HFFc6 (cell line): ENCODE results near the gene TMEM144. TPM values are rescaled to one million over a fixed set of nuclear protein-coding genes. Genes with fewer than 3 reads are reported as not detected.

Experiments used
- DNase-seq: peaks from one replicate; pipeline ENCODE4 v3.0.0-alpha.2; 2018
- H3K27ac Mint-ChIP-seq: 2 replicates; pipeline ENCODE4 v1.8.0; 2020; ENCODE audit warnings: mild to moderate bottlenecking, mixed read lengths
- H3K27me3 Mint-ChIP-seq: 2 replicates; pipeline ENCODE4 v1.8.0; 2021; ENCODE audit warnings: mild to moderate bottlenecking, moderate library complexity, mixed read lengths; ENCODE audit not compliant: insufficient read depth
- H3K36me3 Mint-ChIP-seq: 2 replicates; pipeline ENCODE4 v1.8.0; 2021; ENCODE audit warnings: low read depth, mixed read lengths
- H3K4me1 Mint-ChIP-seq: 2 replicates; pipeline ENCODE4 v1.8.0; 2020; ENCODE audit warnings: low read depth, mixed read lengths
- H3K4me3 Mint-ChIP-seq: 2 replicates; pipeline ENCODE4 v1.8.0; 2020; ENCODE audit warnings: mild to moderate bottlenecking, moderate library complexity, mixed read lengths
- H3K9me3 Mint-ChIP-seq: 2 replicates; pipeline ENCODE4 v1.8.0; 2020; ENCODE audit warnings: mild to moderate bottlenecking, mixed read lengths
- total RNA-seq, 6 experiments: library from RNA; stranded (reverse); fragmentation: NEBNext Ultra II Directional; extraction: Animal tissue kit (Norgen Biotek cat#: 25700); gene quantifications; 2 replicates in 1 of 6; 3 replicates in 5 of 6; pipeline ENCODE4 v1.2.3, GENCODE V29; 2021
- TF ChIP-seq, protein P1 (sequence below): fragments of 200-600 bp; sonication (generic); IDR thresholded peaks from 2 replicates; pipeline ENCODE4 v1.5.0; 2021; ENCODE audit warnings: antibody characterized with exemption, mild to moderate bottlenecking

The TMEM144 gene
- total RNA-seq, 6 experiments from 2014 or later, result 0.18 to 0.34 (median 0.29) TPM; not detected in 1

DNA sequence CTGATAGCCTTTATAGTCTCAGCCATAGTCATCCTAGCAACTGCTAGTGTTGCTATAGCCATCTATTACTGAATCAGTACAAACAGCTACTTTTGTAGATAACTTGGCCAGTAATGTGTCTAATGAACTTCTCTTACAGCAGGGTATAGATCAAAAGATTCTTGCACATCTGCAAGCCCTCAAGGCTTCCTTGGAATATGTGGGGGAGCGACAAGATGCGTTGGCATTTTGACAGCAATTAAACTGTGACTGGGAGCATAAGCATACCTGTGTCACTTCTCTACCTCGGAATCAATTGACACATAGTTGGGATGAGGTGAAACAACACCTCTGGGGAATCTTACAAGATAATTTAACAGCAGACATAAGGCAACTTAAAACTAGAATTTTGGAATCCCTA lies 87.6 kb downstream of the TMEM144 start:
- Mint-ChIP-seq H3K27me3 (no peaks in the 10 kb centered on the region), H3K27ac (no peak overlapping the region), H3K4me3 (no peak overlapping the region), H3K4me1 (peaks cover 14% of the 10 kb centered on the region), H3K9me3 (no peaks in the 10 kb centered on the region), H3K36me3 (no peaks in the 10 kb centered on the region)
- TF ChIP-seq, protein P1, sequence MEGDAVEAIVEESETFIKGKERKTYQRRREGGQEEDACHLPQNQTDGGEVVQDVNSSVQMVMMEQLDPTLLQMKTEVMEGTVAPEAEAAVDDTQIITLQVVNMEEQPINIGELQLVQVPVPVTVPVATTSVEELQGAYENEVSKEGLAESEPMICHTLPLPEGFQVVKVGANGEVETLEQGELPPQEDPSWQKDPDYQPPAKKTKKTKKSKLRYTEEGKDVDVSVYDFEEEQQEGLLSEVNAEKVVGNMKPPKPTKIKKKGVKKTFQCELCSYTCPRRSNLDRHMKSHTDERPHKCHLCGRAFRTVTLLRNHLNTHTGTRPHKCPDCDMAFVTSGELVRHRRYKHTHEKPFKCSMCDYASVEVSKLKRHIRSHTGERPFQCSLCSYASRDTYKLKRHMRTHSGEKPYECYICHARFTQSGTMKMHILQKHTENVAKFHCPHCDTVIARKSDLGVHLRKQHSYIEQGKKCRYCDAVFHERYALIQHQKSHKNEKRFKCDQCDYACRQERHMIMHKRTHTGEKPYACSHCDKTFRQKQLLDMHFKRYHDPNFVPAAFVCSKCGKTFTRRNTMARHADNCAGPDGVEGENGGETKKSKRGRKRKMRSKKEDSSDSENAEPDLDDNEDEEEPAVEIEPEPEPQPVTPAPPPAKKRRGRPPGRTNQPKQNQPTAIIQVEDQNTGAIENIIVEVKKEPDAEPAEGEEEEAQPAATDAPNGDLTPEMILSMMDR, result no peak
- DNase-seq, result no peak

DNA sequence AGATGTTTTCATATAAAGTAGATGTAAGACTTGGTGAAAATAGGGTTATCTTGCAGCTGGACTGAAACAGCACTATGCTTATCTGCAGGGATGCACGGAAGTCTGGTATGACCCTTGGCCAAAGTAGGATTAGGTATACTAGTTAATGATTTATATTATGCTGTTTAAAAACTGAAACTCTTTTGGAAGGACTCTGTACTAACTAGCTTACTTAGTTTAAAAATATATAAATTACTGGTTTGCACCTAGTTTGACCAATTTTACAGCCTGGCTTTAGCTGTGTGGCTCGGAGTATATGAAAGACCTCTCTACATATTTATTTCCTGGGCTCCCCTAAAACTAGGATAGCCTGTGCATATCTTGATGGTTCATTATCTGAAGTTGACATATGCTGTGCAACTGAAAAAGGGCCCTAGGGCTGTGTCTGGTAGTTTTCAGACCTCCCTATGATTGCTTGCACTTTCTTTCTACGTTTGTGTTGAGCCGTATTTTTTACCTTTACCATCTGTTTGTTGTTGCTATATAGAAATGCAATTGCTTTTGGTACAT lies 89.2 kb downstream of the TMEM144 start:
- no peak for DNase-seq
- TF ChIP-seq, protein P1, result no peak
- H3K4me1 Mint-ChIP-seq, result peaks cover 21% of the 10 kb centered on the region
- H3K4me3 Mint-ChIP-seq, result no peak overlapping the region
- no peaks in the 10 kb centered on the region for H3K9me3 Mint-ChIP-seq
- H3K36me3 Mint-ChIP-seq, result no peaks in the 10 kb centered on the region
- H3K27ac Mint-ChIP-seq, result no peak overlapping the region
- no peaks in the 10 kb centered on the region for H3K27me3 Mint-ChIP-seq

DNA sequence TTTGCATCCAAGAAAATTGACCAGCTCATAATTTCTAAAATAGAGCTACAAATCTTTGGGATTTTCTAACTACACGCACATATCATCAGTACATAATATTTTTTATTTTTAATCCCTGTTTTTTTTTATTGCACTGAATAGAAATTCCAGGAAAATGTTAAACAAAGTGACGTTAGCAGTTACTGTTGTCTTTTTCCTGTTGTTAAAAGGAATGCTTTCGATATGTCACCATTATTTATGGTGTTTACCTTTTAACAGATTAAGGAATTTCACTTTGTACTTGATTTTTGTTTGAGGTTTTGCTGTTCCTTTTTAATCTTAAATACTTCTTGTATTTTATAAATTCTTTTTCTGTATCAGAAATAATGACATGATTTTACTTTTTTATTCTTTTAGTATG lies 89.7 kb downstream of the TMEM144 start:
- Mint-ChIP-seq H3K4me3 (no peak overlapping the region), H3K4me1 (peaks cover 21% of the 10 kb centered on the region)

DNA sequence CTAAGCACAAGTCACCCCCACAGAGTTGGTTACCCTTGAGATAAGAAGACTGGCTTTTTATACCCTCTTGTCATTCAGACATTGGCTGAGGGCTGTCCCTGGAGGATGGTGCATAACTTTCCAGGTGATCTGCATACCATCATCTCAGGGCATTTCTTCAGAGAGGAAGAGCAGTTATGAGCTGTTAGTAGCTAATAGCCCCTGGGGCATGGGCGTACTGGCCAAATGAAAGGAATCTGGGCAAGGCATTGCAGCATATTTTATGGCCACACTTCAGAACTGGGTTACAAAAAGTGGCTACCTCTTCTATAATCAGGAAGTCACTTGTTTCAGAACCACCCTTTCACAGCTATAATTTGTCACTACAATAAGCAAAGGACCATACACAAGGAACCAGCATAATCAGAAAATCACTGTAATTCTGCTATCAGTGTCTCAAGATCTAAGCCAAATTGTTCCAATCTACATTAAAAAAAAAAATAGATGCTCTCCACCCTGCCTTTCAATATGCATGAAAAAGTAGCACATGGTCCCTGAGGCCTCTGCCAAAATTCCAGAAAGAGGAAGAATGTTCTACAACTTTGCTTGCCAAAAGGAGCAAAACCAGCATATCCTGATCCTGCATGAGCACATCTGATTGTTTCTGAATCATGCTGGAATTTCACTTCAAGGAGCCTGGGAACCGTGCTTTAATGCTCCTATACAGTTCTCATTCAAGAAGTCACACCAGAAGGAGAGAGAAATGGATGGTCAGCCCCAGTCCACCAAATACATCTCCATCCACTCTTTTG lies 92.0 kb downstream of the TMEM144 start:
- no peaks in the 10 kb centered on the region for H3K36me3 Mint-ChIP-seq
- H3K4me1 Mint-ChIP-seq, result peaks cover 29% of the 10 kb centered on the region
- H3K27ac Mint-ChIP-seq, result peak overlapping the region; percentile 29; the same call in 1 of the 2 replicates
- H3K9me3 Mint-ChIP-seq, result no peaks in the 10 kb centered on the region
- H3K4me3 Mint-ChIP-seq, result no peak overlapping the region
- no peaks in the 10 kb centered on the region for H3K27me3 Mint-ChIP-seq
- DNase-seq, result peak; percentile 62
- TF ChIP-seq, protein P1, result no peak

More for the DNA sequence above, 89.7 kb downstream of the TMEM144 start:
- DNase-seq, result no peak
- Mint-ChIP-seq H3K27ac (no peak overlapping the region), H3K9me3 (no peaks in the 10 kb centered on the region), H3K27me3 (no peaks in the 10 kb centered on the region), H3K36me3 (no peaks in the 10 kb centered on the region)
- TF ChIP-seq, protein P1, result no peak

DNA sequence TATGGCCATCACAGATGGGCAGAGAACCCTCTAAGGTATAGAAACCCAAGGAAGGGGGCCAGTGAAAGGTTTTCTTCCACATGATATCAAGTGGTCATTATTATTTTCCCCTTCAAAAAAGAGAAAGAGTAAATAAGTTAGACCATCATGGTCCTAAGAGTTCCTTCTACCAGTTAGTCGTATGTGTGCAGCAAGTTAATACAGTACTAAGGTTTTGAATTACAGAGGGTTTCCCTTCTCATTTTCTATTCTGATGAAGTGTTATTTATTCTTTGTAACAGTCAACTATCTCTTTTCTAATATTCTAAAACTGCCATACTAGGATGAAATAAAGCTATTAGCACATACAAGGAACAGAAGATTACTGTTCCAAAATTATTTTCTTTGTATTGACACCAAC lies 94.4 kb downstream of the TMEM144 start:
- no peak for DNase-seq
- Mint-ChIP-seq H3K27ac (no peak overlapping the region), H3K9me3 (peaks cover 8% of the 10 kb centered on the region), H3K27me3 (no peaks in the 10 kb centered on the region), H3K4me1 (peaks cover 31% of the 10 kb centered on the region), H3K4me3 (no peak overlapping the region), H3K36me3 (0 out of 2 replicates have a peak, but pooled peaks cover 5% of the 10 kb centered on the region)
- TF ChIP-seq, protein P1, result no peak

Other genes with a start within 250 kb of the TMEM144 start
- gene GASK1B, start 37.5 kb upstream of the TMEM144 start, total RNA-seq, result 1 to 10 TPM; 1.7 to 8.5 (median 6.9) TPM